ENCODE measurements around the gene PPP1R7.

Gene PPP1R7

DNA sequence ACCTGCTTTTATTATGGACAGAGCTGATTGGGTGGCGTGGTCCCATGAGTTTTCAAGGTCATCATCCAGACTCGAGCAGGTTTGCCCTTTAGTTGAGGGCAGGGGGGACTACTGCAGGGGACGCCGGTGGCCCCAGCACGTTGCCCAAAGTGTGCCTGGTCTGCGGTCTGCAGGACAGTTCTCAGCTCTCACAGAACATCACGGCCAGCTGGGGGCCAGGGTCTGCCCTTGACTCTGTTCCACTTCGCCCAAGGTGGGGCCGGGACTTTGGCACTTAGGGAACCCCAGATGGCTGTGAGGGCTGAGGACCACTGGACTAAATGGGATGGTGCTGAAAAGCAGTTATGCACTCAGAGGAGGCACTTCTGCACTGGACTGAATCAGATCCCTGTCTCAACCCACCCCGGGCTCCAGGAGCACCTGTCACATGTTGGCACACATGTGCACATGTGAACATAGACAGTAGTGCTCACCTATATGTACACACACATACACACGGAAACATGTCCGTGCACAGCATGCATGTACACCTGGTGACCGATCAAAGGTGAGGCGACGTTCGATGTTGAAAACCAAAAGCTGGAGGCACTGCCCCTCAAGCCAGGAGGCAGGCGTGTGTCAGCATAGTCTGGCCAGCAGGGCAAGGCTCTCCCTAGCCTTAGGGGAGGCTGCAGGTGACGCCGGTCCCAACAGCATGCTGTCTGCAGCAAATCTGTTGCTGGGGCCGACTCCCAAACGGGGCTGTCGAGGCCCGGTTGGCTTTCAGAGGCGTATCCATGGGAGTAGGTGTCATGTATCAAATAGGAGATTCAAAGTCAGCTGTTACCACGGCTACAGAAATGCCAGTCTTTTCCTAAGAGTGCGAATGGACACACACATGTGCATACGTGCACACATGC lies 48.4 kb downstream of the PPP1R7 start:
- no peak for DNase-seq

DNA sequence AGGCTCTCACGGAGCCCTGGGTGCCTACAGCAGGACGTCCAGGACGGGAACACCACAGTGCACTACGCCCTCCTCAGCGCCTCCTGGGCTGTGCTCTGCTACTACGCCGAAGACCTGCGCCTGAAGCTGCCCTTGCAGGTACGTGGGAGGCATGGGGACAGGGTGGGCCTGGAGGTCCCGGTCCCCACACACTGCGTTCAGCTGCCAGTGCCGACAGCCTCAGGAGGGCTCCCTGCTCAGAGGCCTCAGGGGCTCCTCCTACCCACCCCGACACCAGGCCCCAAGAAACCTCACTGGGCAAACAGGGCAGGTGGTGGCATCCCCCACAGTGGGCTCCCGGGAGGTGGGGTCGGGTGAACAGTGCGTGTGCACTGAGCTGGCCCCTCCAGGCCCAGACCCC lies 49.0 kb downstream of the PPP1R7 start:
- DNase-seq, result no peak

DNA sequence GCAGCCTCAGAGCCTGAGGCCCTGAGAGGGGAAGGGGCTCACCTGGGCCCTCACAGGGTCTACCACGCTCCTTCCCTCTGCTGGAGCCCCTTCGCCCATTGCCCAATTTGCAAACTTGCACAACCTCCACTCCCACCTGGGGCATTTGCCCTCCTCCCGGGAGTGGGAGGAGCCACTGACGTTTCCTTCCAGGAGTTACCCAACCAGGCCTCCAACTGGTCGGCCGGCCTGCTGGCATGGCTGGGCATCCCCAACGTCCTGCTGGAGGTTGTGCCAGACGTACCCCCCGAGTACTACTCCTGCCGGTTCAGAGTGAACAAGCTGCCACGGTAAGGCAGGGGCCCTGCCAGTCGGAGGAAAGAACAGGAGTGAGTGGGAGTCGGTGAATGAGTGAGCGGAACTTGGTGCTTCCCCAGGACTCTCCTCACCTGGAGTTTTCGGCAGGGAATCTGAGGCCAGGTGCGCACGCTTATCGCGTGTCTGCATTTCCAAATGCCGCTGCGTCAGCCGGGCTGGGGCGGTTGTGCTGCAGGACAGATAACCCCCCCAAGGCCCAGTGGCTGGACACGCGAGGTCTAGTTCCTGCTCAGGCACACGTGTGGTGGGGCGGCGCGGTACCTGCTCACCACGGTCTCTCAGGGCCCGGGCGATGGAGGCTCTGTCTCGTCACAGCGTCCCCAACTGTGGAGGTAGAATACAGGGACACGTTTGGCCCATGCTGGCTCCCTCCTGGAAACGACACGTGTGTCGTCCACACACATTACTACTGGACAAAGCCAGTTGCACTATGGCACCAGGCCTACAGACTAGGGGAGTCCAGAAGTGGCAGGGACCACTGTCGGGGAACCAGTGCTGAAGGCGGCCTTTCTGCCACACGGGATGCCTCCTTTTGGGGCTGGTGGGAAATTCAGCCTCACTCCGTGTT lies 49.9 kb downstream of the PPP1R7 start:
- no peak for DNase-seq

DNA sequence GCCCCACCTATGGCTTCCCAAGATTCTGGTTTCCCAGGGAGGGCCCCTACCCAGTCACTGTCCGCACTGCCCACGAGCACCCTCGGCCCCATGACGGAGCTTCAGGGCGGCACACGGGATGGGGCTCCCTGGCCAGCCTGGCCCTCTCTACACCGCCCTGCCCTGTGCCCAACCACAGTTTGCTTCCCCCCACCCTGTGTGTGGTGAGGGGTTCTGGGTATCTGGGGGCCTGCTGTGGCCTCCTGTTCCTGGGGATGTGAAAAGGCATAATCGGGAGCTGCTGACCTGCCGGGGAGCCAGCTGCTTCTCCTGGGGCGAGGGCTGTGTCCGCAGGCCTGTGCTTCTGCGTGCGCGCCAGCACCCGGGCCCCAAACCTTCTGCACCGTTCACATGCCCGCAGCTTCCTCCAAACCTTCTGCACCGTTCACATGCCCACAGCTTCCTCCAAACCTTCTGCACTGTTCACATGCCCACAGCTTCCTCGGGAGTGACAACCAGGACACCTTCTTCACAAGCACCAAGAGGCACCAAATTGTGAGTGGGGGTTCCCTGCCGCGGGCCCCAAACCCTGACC lies 50.6 kb downstream of the PPP1R7 start:
- no peak for DNase-seq

DNA sequence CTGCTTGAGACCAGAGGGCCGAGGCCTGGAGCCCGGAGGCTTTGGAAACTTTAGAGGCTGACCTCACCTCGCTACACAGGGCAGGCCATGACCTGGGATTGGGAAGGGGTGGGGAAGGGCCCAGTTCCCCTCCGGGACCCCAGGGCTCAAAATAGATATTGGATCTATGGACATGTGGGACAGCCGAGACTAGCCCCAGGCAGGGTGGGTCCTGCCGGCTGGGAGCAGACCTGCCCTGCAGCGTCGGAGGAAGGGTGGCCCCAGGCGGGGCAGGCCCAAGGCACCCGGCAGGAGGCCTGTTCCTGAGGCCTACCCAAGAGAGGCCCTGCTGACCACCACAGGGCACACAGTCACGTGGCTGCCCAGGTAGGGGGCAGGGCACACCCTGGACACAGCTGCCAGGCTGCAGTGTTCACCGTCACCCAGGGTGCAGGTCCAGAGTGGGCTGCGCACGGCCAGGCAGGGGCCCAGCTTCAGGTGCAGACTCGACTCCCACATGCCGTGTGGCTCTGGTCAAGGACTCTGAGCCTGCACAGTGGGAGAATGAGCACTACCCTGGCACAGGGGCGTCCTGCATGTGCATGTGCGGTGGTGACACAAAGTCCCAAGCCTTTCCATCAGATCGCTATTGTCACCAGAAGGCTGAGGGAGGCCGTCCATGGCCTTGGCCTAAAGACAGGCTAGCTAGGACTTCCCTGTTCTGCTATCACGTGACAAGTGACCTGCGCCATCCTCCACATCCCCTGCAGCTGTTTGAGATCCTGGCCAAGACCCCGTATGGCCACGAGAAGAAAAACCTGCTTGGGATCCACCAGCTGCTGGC lies 51.4 kb downstream of the PPP1R7 start:
- DNase-seq, result no peak

DNA sequence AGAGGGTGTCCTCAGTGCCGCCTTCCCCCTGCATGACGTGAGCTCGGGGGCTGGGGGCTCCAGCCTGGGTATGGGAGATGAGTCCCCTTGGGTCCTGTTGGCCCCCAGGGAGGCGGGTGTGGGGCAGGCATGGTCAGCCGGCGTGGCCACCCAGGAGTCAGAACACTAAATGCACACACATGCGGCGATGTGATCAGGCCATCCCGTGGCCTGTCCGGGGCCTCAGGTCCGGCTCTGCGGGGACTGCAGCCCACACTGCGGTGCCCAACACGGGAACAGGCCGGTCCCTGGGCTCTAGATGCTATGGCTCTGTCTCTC lies 52.0 kb downstream of the PPP1R7 start:
- DNase-seq, result no peak

DNA sequence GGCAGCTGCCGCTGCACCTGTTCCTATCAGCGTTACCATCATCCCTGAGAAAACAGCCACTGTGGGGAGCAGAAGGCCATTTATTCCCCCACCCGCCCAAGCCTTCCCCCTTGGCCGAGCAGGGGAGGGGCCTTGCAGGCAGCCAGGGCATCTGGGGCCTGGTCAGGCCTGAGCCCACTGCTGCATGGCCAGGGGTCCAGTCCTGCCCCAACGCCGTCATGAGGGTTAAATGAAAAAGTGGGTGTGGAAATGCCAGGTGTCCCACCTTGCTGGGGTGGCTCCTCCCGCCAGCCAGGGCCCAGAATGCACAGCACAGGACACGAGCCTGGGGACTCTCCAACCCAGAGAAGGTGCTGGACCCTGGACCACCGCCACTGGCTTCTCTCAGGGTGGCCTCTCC lies 52.4 kb downstream of the PPP1R7 start:
- DNase-seq, result no peak

DNA sequence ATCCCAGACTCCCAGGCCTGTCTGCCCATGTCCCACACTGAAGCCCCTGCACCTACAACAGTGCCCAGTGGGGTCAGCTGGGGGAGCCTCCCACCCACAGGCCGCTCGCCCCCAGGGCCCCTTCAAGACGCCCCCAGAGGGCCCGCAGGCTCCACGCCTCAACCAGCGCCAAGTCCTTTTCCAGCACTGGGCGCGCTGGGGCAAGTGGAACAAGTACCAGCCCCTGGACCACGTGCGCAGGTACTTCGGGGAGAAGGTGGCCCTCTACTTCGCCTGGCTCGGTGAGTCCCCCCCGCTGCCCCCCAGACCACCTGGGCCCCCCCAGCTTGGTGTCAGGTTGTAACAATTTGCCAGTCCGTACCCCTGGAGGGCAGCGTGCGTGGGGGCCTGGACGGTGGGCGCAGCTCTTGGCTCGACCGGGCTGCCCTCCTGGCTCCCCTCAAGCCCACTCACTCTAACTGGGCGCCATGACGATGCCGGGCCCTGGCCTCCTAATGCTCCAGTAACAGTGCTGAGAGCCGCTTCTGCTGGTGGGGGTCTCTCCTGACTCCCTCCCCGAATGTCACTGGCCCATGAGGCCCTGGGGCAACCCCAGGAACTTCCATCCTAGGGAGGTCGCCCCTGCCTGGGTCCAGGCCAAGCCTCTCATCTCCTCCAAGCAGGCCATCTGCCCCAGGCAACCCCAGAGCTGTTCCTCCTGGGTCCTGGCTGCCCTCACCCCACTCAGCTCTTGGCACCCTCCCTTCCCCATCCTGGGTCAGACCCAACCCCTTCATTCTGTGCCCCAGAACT lies 53.1 kb downstream of the PPP1R7 start:
- DNase-seq, result no peak

DNA sequence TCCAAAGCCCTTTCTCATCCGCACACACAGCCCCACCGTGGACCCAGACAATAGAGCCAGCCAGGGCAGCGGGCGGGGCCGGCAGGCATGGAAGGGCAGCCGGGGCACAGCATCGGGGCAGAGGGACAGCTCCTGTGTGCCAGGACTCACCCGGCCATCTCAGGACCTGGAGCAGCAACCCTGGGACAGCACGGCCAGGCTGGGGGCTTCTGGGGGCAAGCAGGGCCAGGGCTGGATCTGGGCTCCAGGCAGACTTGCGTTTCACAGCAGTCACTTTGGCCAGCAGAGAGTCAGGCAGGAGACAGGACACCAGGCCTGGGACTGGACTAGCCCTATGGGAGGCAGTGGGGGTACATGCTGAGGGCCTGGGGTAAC lies 53.7 kb downstream of the PPP1R7 start:
- no peak for DNase-seq

DNA sequence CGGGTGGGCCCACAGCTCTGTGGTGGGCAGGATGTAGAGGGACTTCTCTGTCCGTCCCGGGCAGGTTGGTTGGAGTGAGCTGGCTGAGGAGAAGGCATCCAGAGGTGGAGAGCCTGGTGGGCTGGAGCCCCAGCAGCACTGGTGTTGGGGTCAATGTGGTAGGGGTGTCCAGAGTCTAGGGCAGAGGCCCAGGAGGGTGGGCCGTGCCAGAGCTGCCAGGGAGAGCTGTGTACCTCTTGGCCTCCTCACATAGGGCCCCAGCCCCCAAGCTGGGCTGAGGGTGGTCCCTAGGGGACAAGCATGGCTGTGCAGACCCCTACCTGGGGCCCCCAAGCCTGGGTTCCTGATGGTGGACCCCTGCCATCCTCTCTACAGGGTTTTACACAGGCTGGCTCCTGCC lies 54.2 kb downstream of the PPP1R7 start:
- no peak for DNase-seq

DNA sequence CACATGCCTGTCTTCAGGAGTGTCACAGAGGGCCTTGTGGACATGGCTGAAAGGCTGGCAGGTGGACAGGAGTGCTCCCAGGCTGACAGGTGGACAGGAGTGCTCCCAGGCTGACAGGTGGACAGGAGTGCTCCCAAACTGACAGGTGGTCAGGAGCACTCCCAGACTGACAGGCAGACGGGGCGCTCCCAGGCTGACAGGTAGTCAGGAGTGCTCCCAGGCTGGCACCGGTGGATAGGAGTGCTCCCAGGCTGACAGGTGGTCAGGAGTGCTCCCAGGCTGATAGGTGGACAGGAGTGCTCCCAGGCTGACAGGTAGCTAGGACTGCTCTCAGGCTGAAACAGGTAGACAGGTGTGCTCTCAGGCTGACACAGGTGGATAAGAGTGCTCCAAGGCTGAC lies 54.8 kb downstream of the PPP1R7 start:
- no peak for DNase-seq

DNA sequence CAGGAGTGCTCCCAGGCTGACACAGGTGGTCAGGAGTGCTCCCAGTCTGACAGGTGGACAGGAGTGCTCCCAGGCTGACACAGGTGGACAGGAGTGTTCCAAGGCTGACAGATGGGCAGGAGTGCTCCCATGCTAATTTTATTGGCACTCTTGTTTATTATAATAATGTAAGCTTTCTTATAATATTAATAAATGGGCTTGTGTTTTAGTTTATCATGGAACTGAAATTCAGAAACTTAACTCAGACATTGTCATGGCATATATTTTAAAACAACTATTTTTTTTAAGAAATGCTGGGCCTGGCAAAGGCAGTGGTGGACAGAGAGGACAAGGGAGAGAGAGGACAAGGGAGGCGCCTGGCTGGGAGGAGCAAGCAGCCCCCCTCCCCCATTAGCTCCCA lies 56.9 kb downstream of the PPP1R7 start:
- DNase-seq, result no peak

DNA sequence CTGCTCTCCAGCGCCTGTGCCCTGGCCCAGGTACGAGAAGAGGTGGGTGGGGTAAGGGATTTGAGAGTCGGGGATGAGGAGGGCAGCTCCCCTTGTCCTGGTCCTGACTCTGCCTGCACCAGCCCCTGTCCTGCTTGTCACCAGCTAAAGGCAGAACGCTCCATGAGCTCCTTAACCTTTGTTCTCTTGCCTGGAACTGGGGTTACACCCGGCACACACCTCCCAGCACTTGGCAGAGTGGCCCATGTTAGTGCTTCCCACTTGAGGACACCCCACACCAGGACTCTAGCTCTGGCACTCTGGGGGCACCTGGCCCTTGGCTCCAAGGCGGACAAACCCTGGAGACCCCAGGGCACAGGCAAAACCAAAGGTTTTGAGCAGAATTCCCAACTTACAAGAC lies 57.4 kb downstream of the PPP1R7 start:
- no peak for DNase-seq

DNA sequence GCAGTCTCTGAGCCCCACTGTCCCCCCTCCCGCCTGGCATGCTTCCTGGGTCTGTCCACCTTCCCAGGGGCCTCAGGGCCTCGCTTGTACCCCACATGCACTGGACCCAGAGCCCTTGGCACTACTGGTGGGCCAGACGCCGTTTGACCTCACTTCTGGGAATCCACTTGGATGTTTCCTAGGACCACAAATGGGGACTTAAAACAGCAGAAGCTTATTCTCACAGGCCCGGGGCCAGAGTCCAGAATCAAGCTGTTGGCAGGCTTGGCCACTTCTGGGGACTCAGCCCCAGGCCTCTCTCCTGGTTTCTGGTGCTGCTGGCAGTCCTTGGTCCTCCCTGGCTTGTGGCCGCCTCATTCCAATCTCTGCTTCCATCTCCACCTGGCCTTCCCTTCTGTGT lies 57.8 kb downstream of the PPP1R7 start:
- no peak for DNase-seq

DNA sequence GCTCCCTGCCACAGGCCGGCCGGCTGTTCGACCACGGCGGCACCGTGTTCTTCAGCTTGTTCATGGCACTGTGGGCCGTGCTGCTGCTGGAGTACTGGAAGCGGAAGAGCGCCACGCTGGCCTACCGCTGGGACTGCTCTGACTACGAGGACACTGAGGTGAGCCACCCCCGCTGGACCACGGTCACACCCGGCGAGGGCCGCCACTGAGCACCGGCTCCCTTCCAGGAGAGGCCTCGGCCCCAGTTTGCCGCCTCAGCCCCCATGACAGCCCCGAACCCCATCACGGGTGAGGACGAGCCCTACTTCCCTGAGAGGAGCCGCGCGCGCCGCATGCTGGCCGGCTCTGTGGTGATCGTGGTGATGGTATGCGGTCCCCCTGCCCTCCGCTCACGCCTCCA lies 59.0 kb downstream of the PPP1R7 start:
- no peak for DNase-seq

DNA sequence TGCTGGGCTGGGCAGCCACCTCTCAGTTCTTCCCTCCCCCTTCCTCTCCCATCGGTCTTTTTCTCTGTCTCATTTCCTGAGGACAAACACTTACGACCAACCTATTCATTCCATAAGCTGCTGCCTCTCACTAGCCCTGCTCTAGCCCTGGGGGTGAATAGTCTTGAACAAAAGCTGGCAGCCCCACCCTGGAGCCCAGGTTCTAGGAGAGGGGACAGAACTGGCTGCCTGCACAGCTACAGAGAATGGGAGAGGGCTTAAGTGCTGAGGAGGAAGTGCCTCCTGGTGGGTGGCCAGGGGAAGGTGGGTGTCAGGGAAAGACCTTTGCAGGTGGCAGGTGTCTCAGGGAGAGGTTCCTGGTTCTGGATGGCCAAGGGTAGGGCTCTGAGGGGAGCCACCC lies 61.0 kb downstream of the PPP1R7 start:
- DNase-seq, result peak; percentile 72

DNA sequence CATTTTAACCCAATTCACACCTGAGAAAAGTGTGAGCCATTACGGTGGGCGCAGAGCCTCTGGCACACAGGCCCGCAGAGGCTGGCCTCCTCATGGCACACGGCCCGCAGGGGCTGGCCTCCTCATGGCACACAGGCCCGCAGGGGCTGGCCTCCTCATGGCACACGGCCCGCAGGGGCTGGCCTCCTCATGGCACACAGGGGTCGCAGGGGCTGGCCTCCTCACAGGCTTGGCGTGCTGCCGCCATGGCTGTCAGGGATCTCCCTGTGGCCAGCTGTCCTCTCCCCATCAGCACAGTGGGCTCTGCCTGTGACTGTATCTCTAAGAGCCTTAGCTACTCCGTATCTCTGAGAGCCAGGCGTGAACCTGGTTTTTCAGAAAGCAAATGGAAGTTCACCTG lies 62.8 kb downstream of the PPP1R7 start:
- no peak for DNase-seq

DNA sequence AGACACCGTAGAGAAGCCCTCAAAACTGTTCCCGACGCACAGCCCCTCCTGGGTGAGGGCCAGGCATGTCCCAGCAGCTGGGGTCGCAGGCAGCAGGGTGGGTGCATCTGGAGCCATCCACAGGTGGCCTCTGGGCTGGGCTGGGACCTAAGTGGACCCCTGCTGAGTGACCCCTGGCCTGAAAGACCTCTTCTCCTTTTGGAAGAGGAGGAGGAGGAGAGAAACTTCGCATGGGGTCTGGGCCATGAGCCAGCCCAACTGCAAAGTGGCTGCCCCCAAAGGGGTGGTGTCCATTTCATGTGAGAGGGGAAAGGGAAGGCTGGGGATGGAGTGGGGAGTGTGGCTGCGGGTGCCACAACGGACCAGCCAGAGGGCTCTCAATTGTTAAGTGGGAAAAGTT lies 63.3 kb downstream of the PPP1R7 start:
- no peak for DNase-seq

DNA sequence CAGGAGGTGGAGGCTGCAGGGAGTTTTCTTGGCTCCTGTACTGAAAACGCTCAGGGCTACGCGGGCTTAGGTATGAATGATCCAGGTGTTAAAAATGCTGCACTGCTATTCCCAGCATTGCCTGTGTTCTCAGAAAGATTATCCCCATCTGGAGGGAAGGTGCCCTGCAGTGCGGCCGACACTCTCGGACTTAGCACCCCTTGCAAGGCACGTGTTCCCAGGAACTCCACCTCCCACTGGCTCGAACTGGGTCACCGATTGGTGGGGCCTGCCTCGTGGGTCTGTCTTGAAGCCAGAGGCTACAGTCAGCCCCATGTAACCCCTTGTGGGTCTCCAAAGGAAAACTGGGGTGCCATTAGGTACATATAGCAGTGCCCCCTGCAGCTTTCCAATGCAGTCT lies 63.9 kb downstream of the PPP1R7 start:
- DNase-seq, result no peak

DNA sequence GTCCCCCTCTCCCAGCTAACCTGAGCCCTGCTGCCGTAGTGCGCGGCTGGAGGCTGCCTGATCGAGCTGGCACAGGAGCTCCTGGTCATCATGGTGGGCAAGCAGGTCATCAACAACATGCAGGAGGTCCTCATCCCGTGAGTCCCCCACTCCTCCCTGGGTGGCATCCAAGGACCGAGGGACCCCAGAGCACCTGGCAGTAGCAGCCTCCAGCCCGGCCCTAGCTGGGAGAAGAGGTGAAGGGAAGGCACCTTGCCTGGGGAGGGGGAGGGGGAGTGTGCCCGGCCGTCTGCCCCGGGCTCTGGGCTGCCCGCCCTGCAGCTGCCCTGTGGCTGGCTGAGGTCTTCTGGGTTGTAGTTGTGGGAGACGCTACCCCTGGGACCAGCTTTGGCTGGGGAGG lies 64.5 kb downstream of the PPP1R7 start:
- DNase-seq, result no peak

DNA sequence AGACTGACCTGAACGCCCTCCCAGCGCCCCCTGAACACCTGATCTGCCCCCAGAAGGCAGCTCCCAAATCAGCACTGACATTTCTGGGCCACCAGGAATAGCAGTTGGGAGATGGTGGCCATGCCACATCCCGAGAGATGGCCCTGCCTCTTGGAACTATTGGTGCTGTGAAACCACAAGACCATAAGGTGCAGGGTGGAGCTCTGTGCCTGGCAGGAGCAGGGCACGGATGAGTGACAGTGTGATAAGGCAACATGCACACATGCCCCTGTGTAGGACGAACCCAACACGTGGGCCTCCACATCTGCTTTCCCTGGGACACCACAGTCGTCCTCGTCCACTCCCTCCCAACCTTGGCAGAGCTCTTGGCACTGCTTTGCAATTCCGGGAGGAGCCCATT lies 65.2 kb downstream of the PPP1R7 start:
- DNase-seq, result no peak

DNA sequence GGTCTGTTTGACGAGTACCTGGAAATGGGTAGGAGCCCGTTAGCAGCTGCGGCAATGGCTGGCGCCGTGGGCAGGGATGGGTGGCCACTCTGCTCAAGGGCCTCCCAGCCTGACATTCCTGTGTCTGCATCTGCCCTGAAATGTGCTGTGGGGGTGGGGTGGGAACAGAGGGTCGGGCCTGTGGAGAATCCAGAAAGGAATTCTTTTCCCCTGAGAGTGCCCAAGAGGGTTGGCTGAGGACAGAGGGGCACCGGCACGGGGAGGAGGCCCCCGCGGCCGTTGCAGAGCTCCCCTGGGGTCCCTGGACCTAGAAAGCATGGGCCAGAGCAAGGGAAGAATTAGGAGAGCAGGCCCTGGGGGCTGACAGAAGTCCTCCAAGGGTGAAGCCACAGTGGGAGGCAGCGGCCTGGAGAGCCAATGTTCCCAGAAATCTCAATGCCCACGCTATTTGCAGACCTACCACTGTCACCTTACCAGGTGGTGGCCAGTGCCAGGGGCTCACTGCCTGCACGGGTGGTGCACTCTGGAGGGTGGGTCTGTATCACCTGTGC lies 66.0 kb downstream of the PPP1R7 start:
- DNase-seq, result no peak

All from NCI-H69 (cell line).